ENCODE measurements around the gene SEC14L6.

DNA sequence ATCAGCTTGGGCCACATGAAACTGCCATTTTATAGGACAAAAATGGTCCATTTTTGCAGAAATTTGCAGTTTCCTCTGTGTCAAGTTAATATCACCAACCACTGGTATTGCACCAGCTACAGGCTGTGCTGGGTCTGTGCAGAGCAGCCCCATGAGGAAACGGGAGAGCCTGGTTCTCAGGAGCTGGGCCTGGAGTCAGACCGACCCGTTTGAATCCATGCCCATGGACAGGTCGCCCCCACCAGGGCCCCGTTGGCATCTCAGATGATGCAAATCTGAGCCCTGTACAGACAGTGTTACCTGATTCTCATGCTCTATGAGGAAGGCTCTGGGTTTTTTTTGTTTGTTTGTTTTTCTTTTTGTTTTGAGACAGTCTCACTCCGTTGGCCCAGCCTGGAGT lies 9.8 kb upstream of the SEC14L6 start:
- no peak for TF ChIP-seq EZH2 (IDR thresholded peaks at IDR 0.05)
- TF ChIP-seq POLR2AphosphoS5 (IDR thresholded peaks at IDR 0.05; ENCODE audit: borderline replicate concordance, low read depth, low read length): no peak
- no peak for TF ChIP-seq FOXP2 (optimal IDR thresholded peaks at IDR 0.05; ENCODE audit: control extremely low read depth, extremely low read length, insufficient read depth)
